GM21737 (cell line): ENCODE data around the gene NUTM2F.
"Not testable (repeated sequence)": the region's sequence is repeated elsewhere in the genome, so short reads cannot be mapped to it uniquely, and the experiment has no call there.

Source experiments
- ATAC-seq: cut with Tn5 transposase; IDR thresholded peaks from one replicate; pipeline ENCODE4 v1.9.1; 2021; ENCODE audit warnings: mild to moderate bottlenecking, moderate library complexity; ENCODE audit not compliant: unreplicated experiment

The NUTM2F gene

GRCh38 chr9:94317949-94318657 is 10.3 kb downstream of the NUTM2F start:
- ATAC-seq: not testable (repeated sequence)

DNA sequence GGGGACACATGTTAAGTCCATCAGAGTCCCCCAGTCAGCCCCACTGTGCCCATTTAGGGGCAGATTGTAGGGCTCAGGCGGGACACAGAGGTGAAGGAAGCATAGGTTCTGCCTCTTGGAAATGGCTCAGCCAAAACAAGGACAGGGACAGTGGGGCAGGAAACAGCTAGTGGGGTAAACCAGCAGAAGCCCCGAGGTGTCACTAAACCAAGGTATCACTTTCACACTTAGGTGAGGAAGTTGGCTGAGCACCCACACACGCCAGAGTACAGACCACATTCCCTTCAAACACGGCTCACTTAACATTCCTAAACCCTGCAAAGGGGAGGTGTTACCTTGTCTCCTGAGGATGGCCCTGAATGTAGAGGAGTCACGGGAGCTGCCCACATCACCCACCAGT is 12.2 kb downstream of the NUTM2F start:
- peak; percentile 75 for ATAC-seq

- not testable (repeated sequence) for ATAC-seq
Observed at GRCh38 chr9:94315034-94315984, 13.1 kb downstream of the NUTM2F start.

DNA sequence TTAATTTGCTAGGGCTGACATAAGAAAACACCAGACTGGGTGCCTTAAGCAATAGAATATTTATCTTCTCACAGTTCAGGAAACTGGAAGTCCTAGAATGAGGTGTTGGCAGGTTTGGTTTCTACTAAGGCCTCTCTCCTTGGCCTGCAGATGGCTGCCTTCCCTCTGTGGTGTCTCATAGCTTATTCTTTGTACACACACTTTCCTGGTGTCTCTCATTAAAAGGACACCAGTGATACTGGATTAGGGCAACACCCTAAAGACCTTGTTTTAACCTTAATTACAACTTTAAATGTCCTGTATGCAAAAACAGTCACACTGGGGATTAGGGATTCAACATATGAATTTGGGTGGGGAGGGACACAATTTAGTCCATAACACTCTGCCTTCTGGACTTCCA is 25.1 kb downstream of the NUTM2F start:
- ATAC-seq: no peak

GRCh38 chr9:94302426-94302825 is 26.0 kb downstream of the NUTM2F start:
- no peak for ATAC-seq

- no peak for ATAC-seq
Observed at GRCh38 chr9:94301583-94301982, 26.9 kb downstream of the NUTM2F start.

- ATAC-seq: no peak
Observed at GRCh38 chr9:94300470-94301301, 27.8 kb downstream of the NUTM2F start.

GRCh38 chr9:94298949-94299599 is 29.4 kb downstream of the NUTM2F start:
- ATAC-seq: no peak

DNA sequence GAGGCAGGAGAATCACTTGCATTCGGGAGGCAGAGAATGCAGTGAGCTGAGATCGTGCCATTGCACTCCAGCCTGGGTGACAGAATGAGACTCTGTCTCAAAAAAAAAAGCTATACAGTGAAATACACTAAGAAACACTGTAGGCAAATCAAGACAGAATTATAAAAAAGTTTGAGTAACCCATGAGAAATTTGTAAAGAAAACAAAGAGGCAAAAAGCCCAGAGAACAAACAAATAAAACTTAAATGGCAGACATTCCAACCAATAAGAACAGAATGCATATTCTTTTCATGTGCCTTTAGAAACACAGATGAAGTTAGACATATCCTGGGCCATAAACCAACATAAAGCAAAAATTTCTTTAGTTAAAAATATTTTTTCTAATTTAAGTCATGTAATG is 38.8 kb downstream of the NUTM2F start:
- no peak for ATAC-seq

DNA sequence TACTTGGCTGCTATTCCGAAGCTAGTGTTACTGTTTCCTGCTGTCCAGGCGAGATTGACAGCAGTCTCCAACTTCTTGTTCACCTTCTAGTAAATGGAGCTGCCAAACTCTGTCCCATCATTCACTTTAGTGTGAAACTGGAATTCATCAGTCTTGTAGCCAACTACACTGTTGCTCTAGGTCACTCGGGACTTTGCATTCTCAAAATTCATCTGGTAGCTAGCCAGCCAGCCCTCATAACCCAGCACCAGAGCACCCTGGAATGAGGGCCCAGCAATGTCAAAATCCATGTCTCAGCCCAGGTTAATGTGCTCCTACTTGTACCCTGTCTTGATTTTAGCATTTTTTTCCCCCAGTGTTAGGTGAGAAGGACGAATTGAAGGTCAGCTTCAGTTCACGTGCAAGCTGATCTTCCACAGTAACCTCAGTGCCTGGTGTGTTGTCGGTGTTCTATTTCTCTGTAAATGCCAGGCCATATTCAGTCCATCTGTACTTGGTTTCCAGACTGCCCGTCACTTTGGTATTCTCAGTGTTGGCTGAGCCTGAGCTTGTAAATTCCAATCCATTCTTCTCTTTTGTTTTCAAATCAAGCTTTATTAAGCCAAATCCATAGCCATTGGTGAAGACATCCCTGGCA is 40.4 kb downstream of the NUTM2F start:
- no peak for ATAC-seq

DNA sequence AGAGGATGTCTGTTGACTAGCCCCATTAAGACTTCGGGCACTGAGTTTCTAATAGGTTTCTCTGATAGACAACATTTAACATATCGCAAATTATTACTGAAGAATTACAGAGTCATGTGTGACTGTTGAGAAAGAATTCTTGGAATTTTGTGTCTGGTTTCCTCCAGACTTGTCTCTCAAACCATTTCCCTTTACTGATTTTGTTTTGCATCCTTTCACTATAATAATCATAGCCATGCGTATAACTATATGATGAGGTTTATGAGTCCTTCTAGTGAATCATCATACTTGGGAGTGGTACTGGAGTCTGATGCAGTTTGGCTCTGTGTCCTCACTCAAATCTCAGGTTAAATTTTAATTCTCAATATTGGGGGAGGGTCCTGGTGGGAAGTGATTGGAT is 42.3 kb downstream of the NUTM2F start:
- ATAC-seq: no peak

- ATAC-seq: no peak
Observed at GRCh38 chr9:94281101-94281500, 47.3 kb downstream of the NUTM2F start.

DNA sequence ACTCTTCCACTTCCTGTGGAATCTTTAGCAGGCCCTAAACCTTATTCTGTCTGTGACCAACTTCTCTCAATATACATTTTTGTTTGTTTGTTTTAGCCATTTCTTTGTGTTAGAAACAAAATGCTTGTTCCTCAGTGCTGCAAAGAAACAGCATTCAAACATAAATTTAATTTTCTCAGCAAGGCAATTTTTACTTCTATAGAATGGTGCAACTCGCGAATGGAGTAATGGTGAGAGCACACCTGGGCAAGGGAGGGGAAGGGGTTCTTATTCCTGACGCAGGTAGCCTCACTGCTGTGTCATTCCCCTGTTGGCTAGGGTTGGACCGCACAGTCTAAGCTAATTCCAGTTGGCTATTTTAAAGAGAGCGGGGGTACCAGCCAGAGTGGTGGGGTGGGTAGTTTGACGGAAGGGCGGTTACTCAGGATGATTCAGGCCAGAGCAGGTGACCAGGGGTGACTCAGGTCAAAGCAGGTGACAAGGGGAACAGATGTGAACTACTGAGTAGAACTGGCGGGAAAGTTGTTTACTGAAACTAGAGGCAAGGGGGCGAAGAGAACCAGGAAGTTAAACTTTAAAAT is 47.9 kb downstream of the NUTM2F start:
- no peak for ATAC-seq

DNA sequence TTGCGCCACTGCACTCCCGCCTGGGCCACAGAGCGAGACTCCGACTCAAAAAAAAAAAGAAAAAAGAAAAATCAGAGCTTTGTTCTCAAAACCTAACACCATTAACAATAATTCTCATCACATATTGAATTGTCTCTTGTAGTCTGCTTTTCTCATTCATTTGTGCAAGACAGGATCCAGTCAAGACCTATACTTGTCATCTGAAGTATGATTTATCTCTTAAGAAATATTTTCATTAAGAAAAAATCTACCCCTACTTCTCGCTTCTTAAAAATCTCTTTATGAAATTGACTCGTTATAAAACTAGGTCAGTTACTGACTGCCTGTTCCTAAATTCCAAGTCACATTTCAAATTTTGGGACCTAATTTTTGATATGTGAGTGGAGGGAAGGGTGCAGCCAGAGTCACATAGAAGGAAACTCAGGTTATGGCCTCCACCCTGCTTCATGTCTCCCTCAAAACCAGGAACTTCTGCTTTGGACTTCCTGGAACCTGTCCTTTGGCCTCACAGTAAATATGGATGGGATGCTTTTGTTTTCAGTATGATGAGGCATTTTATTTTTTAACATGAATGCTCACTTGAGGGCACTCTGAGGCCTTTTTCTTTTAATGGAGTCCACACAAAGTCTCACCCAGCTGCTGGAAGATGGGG is 50.4 kb downstream of the NUTM2F start:
- ATAC-seq: no peak

GRCh38 chr9:94277029-94277428 is 51.4 kb downstream of the NUTM2F start:
- ATAC-seq: not testable (repeated sequence)

DNA sequence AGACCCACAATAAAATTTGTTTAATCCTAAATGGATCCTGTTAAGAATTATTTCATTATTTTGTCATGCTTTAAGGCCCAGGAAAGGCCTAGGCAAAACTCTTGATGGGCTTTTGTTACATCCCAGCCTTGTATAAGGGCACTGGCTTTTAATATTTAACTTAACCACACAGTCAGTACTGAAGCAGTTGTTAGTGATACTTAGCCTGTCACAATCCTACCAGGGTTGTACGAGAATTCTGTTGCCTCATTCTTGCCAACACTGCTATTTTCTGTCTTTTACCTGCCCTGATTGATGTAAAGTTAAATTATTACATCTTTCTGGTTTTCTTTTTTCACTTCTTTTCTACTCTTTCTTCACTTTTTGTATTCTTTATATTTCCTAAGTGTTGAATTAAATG is 58.4 kb downstream of the NUTM2F start:
- no peak for ATAC-seq

GRCh38 chr9:94269264-94269663 is 59.2 kb downstream of the NUTM2F start:
- ATAC-seq: no peak
